ENCODE data around the gene GTPBP10. TPM values are rescaled to one million over a fixed set of nuclear protein-coding genes. Genes with fewer than 3 reads are reported as not detected.

The GTPBP10 gene
- total and polyA plus RNA-seq, 2 of the 13 experiments (the other 11 are each of a cell fraction or from before 2014, with no cell fraction given): 13.3 to 38.7 TPM

GRCh38 chr7:90396420-90396819 lies 49.9 kb downstream of the GTPBP10 start (continued):
- no peak for TF ChIP-seq ZFP91 (CRISPR knock-in tag; IDR thresholded peaks at IDR 0.05; ENCODE audit: borderline replicate concordance)

DNA sequence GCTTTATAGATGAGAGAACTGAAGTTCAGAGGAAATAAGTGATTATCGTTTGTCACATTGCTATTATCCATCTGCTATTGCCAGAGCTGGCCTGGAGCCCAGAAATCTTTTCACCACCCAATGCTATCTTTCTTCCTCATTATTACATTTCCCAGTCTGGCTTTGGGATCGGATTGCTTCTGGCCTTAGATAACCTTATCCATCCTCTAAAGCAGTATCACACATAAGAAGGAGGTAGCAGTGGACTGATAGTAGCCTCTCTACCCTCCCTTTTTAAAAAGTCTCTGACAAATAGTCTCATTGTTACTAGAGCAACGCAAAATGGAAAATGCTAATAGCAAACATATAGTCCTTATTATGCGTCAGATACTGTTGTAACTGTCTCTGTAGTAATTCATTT lies 55.5 kb downstream of the GTPBP10 start:
- ChIA-PET CTCF (ENCODE audit: low intra/inter-chr PET ratio, low total read pairs) (no interaction called here), POLR2A (no interaction called here)
- ATAC-seq (no peak), FAIRE-seq (no peak), DNase-seq (ENCODE audit: low spot score) (no peak)
- Histone ChIP-seq H4K20me1 (ENCODE audit: insufficient read depth, low read length) (no peaks in the 10 kb centered on the region), H3K79me2 (ENCODE audit: insufficient read depth, low read length) (peaks cover 21% of the 10 kb centered on the region), H3K27me3 (ENCODE audit: control insufficient read depth in 1 of 2, insufficient read depth in 2 of 2, low read length in 2 of 2) (no peaks in the 10 kb centered on the region; a peak in 1 of 5 replicates), H3K27ac (ENCODE audit: extremely low read length, insufficient read depth, low read length) (no peak overlapping the region), H3K36me3 (replicated peaks in 1 of 2; ENCODE audit: control insufficient read depth in 1 of 2, insufficient read depth in 2 of 2, low read length in 2 of 2) (peaks cover 4 to 6% of the 10 kb centered on the region in 2 experiments; a peak in 2 of 5 replicates), H3K4me2 (ENCODE audit: low read depth, low read length) (no peak overlapping the region), H3K9ac (ENCODE audit: insufficient read depth, low read depth, low read length) (no peak overlapping the region), H3K4me3 (replicated peaks in 1 of 3; ENCODE audit: insufficient read depth in 1 of 3, low read depth in 2 of 3, low read length in 3 of 3) (no peak overlapping the region), H3K4me1 (ENCODE audit: insufficient read depth, low read length) (peaks cover 28% of the 10 kb centered on the region), H3K9me3 (ENCODE audit: low read length) (no peaks in the 10 kb centered on the region), H2AFZ (ENCODE audit: low read length) (no peak overlapping the region)
- intact Hi-C loops (cut with micrococcal nuclease; ENCODE audit: unreplicated experiment) (loop anchor here (10.0 kb wide), 1 partner anchor 137 kb away; no protein-coding TSS in a partner anchor), in situ Hi-C loops (cut with HindIII; ENCODE audit: extremely low pct_ligation_motif_present, low pct_unique_long_range_greater_than_20kb) (no loop called here)
- TF ChIP-seq NFAT5 (CRISPR knock-in tag; IDR thresholded peaks at IDR 0.05) (no peak), DBP (CRISPR knock-in tag; IDR thresholded peaks at IDR 0.05; ENCODE audit: not compliant biosample characterization) (no peak), SMAD9 (CRISPR knock-in tag; IDR thresholded peaks at IDR 0.05) (no peak)
- no TSS peak for BruUV-seq (replicated peaks)
- WGBS (ENCODE audit: low lambda C conversion rate): 52% methylated on average over 4 of the region's 4 CpGs
